ENCODE results near the gene DISP3. TPM values are rescaled to one million over a fixed set of nuclear protein-coding genes. Genes with fewer than 3 reads are reported as not detected.

DISP3 gene
- total and polyA plus RNA-seq, 2 of the 13 experiments (the other 11 are each of a cell fraction or from before 2014, with no cell fraction given), result 0.08 to 0.13 TPM

DNA sequence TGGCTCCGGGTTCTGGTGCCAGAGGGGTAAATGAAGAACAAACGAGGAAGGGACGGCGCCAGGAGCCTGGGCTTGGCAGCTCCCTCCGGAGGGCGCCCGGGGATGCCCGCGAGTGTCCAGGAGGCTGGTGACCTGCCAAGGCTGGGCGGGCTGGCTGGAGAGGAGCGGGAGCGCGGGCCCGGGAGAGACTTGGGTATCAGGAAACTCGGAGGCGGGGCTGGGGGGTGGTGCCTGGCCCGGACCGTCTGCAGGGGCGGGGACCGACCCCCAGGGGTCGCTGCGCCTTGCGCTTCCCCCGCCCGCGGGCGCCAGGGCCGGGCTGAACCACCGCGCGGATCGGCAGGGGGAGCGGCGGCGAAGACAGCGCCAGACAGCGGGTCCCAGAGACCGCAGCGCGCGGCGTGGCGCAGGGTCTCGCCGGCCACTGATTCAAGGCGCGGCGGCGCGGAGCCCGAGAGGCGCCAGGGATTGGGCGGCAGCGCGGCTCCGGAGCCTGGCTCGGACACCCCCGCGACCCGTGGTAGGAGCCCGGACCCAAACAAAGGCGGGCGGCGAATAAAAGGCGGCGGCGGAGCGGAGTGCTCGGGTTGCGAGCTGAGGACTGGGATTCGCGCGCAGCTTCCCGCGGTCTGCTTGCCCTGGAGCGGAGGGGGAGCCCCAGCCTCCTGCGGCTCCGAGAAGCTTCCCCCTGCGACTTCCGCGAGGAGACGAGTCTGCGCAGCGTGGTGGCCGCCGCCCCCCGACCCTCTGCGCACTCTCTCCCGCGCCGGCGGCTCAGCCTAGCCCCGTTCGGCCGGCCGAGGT, at the start of gene DISP3 (continued):
- TF ChIP-seq, protein P1, sequence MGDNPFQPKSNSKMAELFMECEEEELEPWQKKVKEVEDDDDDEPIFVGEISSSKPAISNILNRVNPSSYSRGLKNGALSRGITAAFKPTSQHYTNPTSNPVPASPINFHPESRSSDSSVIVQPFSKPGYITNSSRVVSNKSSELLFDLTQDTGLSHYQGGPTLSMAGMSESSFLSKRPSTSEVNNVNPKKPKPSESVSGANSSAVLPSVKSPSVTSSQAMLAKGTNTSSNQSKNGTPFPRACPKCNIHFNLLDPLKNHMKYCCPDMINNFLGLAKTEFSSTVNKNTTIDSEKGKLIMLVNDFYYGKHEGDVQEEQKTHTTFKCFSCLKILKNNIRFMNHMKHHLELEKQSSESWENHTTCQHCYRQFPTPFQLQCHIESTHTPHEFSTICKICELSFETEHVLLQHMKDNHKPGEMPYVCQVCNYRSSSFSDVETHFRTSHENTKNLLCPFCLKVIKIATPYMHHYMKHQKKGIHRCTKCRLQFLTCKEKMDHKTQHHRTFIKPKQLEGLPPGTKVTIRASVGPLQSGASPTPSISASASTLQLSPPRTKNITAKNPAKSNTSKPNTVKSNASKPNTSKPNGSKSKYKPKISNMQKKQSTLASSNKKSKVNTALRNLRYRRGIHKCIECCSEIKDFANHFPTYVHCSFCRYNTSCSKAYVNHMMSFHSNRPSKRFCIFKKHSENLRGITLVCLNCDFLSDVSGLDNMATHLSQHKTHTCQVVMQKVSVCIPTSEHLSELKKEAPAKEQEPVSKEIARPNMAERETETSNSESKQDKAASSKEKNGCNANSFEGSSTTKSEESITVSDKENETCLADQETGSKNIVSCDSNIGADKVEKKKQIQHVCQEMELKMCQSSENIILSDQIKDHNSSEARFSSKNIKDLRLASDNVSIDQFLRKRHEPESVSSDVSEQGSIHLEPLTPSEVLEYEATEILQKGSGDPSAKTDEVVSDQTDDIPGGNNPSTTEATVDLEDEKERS (CRISPR knock-in tag; IDR thresholded peaks at IDR 0.05), result no peak
- TF ChIP-seq, protein P2, sequence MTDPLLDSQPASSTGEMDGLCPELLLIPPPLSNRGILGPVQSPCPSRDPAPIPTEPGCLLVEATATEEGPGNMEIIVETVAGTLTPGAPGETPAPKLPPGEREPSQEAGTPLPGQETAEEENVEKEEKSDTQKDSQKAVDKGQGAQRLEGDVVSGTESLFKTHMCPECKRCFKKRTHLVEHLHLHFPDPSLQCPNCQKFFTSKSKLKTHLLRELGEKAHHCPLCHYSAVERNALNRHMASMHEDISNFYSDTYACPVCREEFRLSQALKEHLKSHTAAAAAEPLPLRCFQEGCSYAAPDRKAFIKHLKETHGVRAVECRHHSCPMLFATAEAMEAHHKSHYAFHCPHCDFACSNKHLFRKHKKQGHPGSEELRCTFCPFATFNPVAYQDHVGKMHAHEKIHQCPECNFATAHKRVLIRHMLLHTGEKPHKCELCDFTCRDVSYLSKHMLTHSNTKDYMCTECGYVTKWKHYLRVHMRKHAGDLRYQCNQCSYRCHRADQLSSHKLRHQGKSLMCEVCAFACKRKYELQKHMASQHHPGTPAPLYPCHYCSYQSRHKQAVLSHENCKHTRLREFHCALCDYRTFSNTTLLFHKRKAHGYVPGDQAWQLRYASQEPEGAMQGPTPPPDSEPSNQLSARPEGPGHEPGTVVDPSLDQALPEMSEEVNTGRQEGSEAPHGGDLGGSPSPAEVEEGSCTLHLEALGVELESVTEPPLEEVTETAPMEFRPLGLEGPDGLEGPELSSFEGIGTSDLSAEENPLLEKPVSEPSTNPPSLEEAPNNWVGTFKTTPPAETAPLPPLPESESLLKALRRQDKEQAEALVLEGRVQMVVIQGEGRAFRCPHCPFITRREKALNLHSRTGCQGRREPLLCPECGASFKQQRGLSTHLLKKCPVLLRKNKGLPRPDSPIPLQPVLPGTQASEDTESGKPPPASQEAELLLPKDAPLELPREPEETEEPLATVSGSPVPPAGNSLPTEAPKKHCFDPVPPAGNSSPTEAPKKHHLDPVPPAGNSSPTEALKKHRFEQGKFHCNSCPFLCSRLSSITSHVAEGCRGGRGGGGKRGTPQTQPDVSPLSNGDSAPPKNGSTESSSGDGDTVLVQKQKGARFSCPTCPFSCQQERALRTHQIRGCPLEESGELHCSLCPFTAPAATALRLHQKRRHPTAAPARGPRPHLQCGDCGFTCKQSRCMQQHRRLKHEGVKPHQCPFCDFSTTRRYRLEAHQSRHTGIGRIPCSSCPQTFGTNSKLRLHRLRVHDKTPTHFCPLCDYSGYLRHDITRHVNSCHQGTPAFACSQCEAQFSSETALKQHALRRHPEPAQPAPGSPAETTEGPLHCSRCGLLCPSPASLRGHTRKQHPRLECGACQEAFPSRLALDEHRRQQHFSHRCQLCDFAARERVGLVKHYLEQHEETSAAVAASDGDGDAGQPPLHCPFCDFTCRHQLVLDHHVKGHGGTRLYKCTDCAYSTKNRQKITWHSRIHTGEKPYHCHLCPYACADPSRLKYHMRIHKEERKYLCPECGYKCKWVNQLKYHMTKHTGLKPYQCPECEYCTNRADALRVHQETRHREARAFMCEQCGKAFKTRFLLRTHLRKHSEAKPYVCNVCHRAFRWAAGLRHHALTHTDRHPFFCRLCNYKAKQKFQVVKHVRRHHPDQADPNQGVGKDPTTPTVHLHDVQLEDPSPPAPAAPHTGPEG (CRISPR knock-in tag; IDR thresholded peaks at IDR 0.05), result peak; percentile 50; the same call in 1 of the 2 replicates
- no peak for TF ChIP-seq RXRA (CRISPR knock-in tag; IDR thresholded peaks at IDR 0.05)
- no peak for TF ChIP-seq ZNF234 (CRISPR knock-in tag; conservative IDR thresholded peaks at IDR 0.05)
- TF ChIP-seq ZNF263 (CRISPR knock-in tag; IDR thresholded peaks at IDR 0.05), result peak; percentile 80
- TF ChIP-seq MIER2 (CRISPR knock-in tag; IDR thresholded peaks at IDR 0.05), result peak; percentile 61; the same call in 1 of the 2 replicates
- TF ChIP-seq, protein P3, sequence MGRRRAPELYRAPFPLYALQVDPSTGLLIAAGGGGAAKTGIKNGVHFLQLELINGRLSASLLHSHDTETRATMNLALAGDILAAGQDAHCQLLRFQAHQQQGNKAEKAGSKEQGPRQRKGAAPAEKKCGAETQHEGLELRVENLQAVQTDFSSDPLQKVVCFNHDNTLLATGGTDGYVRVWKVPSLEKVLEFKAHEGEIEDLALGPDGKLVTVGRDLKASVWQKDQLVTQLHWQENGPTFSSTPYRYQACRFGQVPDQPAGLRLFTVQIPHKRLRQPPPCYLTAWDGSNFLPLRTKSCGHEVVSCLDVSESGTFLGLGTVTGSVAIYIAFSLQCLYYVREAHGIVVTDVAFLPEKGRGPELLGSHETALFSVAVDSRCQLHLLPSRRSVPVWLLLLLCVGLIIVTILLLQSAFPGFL (CRISPR knock-in tag; IDR thresholded peaks at IDR 0.05), result no peak
- no peak for TF ChIP-seq TBL1XR1 (IDR thresholded peaks at IDR 0.05; ENCODE audit: borderline replicate concordance, low read length, partially characterized antibody)
- TF ChIP-seq JARID2 (CRISPR knock-in tag; IDR thresholded peaks at IDR 0.05; ENCODE audit: insufficient replicate concordance), result no peak
- TF ChIP-seq RARA (CRISPR knock-in tag; IDR thresholded peaks at IDR 0.05), result no peak
- TF ChIP-seq PCBP2 (optimal IDR thresholded peaks at IDR 0.05; ENCODE audit: low read depth, low read length, poor library complexity, severe bottlenecking), result no peak
- TF ChIP-seq EHMT2 (IDR thresholded peaks at IDR 0.05; ENCODE audit: borderline replicate concordance, low read depth, low read length), result no peak
- no peak for TF ChIP-seq HOXA9 (CRISPR knock-in tag; IDR thresholded peaks at IDR 0.05; ENCODE audit: borderline replicate concordance)
- no peak for TF ChIP-seq CREB1 (IDR thresholded peaks at IDR 0.05)
- TF ChIP-seq CREB1 (CRISPR knock-in tag; IDR thresholded peaks at IDR 0.05), result no peak
- TF ChIP-seq ZNF33A (CRISPR knock-in tag; IDR thresholded peaks at IDR 0.05; ENCODE audit: borderline replicate concordance), result no peak
- no peak for TF ChIP-seq ZNF563 (CRISPR knock-in tag; IDR thresholded peaks at IDR 0.05)

All from HepG2 (cell line).